HG03442 (cell line): ENCODE results near the gene NPHP4.
"Not testable (repeated sequence)": the region's sequence is repeated elsewhere in the genome, so short reads cannot be mapped to it uniquely, and the experiment has no call there.

Source experiments
- ATAC-seq: cut with Tn5 transposase; IDR thresholded peaks from one replicate; pipeline ENCODE4 v1.9.1; 2021; ENCODE audit warnings: mild to moderate bottlenecking, moderate library complexity; ENCODE audit not compliant: unreplicated experiment

Gene NPHP4

GRCh38 chr1:5938101-5938646 is 54.1 kb downstream of the NPHP4 start:
- ATAC-seq: no peak

- ATAC-seq: no peak
These were observed 54.8 kb downstream of the NPHP4 start for GRCh38 chr1:5937373-5937857.

- ATAC-seq: no peak
These were observed 55.4 kb downstream of the NPHP4 start for GRCh38 chr1:5936621-5937372.

GRCh38 chr1:5936126-5936525 is 56.1 kb downstream of the NPHP4 start:
- ATAC-seq: no peak

GRCh38 chr1:5935026-5935425 is 57.2 kb downstream of the NPHP4 start:
- ATAC-seq: no peak

- no peak for ATAC-seq
These were observed 58.0 kb downstream of the NPHP4 start for GRCh38 chr1:5934058-5934884.

GRCh38 chr1:5933676-5934057 is 58.6 kb downstream of the NPHP4 start:
- no peak for ATAC-seq

- ATAC-seq: no peak
These were observed 59.2 kb downstream of the NPHP4 start for GRCh38 chr1:5933050-5933449.

GRCh38 chr1:5928714-5929400 is 63.4 kb downstream of the NPHP4 start:
- no peak for ATAC-seq

GRCh38 chr1:5927506-5928370 is 64.5 kb downstream of the NPHP4 start:
- ATAC-seq: no peak

- ATAC-seq: no peak
These were observed 65.4 kb downstream of the NPHP4 start for GRCh38 chr1:5926686-5927435.

- ATAC-seq: not testable (repeated sequence)
These were observed 69.4 kb downstream of the NPHP4 start for GRCh38 chr1:5922700-5923330.

- no peak for ATAC-seq
These were observed 70.6 kb downstream of the NPHP4 start for GRCh38 chr1:5921671-5922070.

- ATAC-seq: no peak
These were observed 71.1 kb downstream of the NPHP4 start for GRCh38 chr1:5921129-5921528.

- no peak for ATAC-seq
These were observed 72.0 kb downstream of the NPHP4 start for GRCh38 chr1:5920201-5920600.

GRCh38 chr1:5918275-5918649 is 74.0 kb downstream of the NPHP4 start:
- no peak for ATAC-seq

GRCh38 chr1:5917591-5918274 is 74.5 kb downstream of the NPHP4 start:
- no peak for ATAC-seq

- no peak for ATAC-seq
These were observed 75.0 kb downstream of the NPHP4 start for GRCh38 chr1:5917281-5917590.
